KOPT-K1 (cell line): ENCODE data around the gene PLXNA4.

Experiments
- H3K27ac ChIP-seq: fragments of 200-600 bp; sonication (generic); 2 replicates; pipeline ENCODE4 v1.5.1; 2016; ENCODE audit warnings: antibody characterized with exemption, mild to moderate bottlenecking, low read depth, low read length; ENCODE audit not compliant: poor library complexity, severe bottlenecking
- H3K36me3 ChIP-seq: fragments of 200-600 bp; sonication (generic); 2 replicates; pipeline ENCODE4 v1.5.1; 2017; ENCODE audit warnings: antibody characterized with exemption, mild to moderate bottlenecking, low read length, moderate library complexity; ENCODE audit not compliant: insufficient read depth
- H3K9me3 ChIP-seq: fragments of 200-600 bp; sonication (generic); 2 replicates; pipeline ENCODE4 v1.5.1; 2017; ENCODE audit warnings: antibody characterized with exemption, low read length, mild to moderate bottlenecking; ENCODE audit not compliant: insufficient read depth, poor library complexity, severe bottlenecking

The PLXNA4 gene

GRCh38 chr7:132377703-132378584 is 198.3 kb downstream of the PLXNA4 start:
- H3K27ac ChIP-seq, result no peak overlapping the region
- no peaks in the 10 kb centered on the region for H3K9me3 ChIP-seq
- H3K36me3 ChIP-seq, result no peaks in the 10 kb centered on the region

DNA sequence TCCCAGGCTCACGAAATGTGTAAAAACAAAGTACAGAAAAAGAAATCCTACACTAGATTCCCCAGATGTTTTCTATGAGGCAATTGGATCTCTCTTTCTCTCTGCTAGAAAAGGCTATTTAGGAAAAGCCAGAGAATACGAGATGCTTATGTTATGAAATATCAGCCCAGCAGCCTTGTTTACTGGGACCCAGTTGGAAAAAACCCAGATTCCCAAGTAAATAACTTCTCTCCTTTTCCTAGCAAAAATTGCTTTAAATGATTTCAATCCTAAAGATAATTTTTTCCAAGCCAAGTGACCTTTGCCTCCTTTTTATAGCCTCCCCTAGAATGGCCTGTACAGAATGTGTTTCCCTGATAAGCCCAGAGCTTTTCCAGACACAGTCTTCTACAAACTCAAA is 199.3 kb downstream of the PLXNA4 start:
- Histone ChIP-seq H3K27ac (no peak overlapping the region), H3K36me3 (no peaks in the 10 kb centered on the region), H3K9me3 (no peaks in the 10 kb centered on the region)

GRCh38 chr7:132376361-132377013 is 199.8 kb downstream of the PLXNA4 start:
- no peak overlapping the region for H3K27ac ChIP-seq
- no peaks in the 10 kb centered on the region for H3K9me3 ChIP-seq
- no peaks in the 10 kb centered on the region for H3K36me3 ChIP-seq

DNA sequence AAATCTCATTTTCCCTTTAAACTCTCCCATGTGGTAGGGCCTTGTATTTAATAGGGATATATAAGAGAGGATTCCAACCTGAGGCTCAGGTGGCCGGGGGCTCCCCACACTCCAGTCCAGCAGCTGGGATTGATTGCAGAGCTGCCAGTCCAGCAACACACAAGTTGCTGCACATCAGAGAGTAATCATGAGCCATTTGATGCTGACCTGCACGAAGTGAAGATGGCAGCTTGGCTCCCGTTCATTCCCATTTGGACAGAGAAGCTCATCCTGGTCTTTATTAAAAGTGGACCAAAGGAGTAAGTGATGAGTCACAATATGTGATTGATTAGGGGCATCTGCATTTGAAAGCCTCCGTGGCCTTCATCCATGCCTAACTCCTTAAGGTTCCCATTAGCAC is 202.4 kb downstream of the PLXNA4 start:
- Histone ChIP-seq H3K9me3 (no peaks in the 10 kb centered on the region), H3K27ac (no peak overlapping the region), H3K36me3 (no peaks in the 10 kb centered on the region)

DNA sequence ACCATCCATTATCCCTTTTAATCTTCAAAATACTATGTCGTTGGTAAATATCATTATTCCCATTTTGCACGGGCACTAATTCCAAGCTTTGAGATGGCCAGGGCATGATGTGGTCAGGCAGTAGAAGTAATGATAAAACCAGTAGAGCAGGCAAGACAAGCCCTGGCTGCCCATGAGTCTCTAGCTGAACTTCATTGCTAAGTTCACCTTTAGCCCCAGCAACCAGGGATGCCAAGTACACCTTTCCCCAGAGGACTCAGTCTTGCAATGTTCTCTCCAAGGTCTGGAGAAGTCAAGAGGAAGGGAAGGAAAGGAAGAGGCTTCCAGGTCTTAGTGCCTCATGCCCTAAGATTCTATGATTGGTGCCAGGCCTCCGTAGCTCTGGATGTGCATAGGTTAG is 203.2 kb downstream of the PLXNA4 start:
- no peaks in the 10 kb centered on the region for H3K9me3 ChIP-seq
- H3K27ac ChIP-seq, result no peak overlapping the region
- no peaks in the 10 kb centered on the region for H3K36me3 ChIP-seq

GRCh38 chr7:132371948-132372347 is 204.3 kb downstream of the PLXNA4 start:
- no peak overlapping the region for H3K27ac ChIP-seq
- no peaks in the 10 kb centered on the region for H3K36me3 ChIP-seq
- no peaks in the 10 kb centered on the region for H3K9me3 ChIP-seq

DNA sequence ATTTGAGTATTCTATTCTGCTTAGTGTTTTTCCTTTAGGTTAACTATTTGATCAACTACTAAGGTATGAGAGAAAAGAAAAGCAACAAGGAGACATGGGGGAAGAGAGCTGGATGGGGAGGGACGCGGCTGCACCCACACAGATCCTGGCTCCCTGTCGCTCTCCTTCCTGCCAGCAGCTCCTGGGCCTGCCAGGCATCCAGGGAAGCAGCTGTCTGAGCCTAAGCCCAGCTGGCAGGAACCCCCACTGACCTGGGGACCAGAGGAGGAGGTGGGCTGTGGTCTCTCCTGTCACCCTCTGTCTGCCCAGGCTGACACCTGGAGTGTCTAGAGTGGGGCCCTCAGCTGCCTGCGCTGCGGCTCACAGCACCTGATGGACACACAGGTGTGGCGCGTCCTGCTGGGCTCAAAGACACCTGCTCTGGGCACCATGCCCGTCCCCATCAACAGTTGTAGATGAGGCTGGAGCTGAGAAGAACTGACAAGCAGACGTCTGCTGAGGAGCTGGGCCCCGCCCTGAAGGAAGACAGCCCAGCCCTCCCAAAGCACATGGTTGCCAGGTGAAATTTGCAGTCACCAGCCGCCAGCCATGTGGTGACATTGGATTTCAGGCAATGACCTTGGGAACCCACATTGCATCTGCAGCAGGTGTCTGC is 207.9 kb downstream of the PLXNA4 start:
- Histone ChIP-seq H3K27ac (no peak overlapping the region), H3K9me3 (no peaks in the 10 kb centered on the region), H3K36me3 (no peaks in the 10 kb centered on the region)

- Histone ChIP-seq H3K9me3 (no peaks in the 10 kb centered on the region), H3K27ac (no peak overlapping the region), H3K36me3 (no peaks in the 10 kb centered on the region)
These were observed 208.5 kb downstream of the PLXNA4 start for GRCh38 chr7:132367795-132368194.

DNA sequence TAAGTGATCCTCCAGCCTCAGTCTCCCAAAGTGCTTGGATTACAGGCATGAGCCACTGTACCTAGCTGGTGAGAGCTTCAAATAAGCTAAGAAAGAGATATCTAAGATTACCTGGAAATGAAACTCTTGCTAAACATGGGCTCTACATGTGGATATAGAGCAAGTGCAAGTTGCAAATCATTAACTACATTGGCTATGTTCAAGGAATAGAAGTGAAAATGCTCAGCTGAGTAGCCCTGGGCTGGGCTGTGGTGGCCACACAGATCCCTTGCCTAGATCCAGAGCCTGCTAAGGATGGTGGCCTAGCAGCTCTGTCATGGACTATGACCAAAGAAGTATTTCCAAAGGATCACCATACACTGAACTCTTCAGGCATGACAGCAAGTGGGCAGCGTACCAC is 209.3 kb downstream of the PLXNA4 start:
- H3K36me3 ChIP-seq, result no peaks in the 10 kb centered on the region
- H3K9me3 ChIP-seq, result no peaks in the 10 kb centered on the region
- H3K27ac ChIP-seq, result no peak overlapping the region

GRCh38 chr7:132364226-132364625 is 212.0 kb downstream of the PLXNA4 start:
- Histone ChIP-seq H3K9me3 (no peaks in the 10 kb centered on the region), H3K36me3 (no peaks in the 10 kb centered on the region), H3K27ac (no peak overlapping the region)

GRCh38 chr7:132362059-132362458 is 214.2 kb downstream of the PLXNA4 start:
- H3K9me3 ChIP-seq, result no peaks in the 10 kb centered on the region
- no peaks in the 10 kb centered on the region for H3K36me3 ChIP-seq
- H3K27ac ChIP-seq, result no peak overlapping the region

- no peaks in the 10 kb centered on the region for H3K36me3 ChIP-seq
- H3K27ac ChIP-seq, result no peak overlapping the region
- no peaks in the 10 kb centered on the region for H3K9me3 ChIP-seq
These were observed 215.1 kb downstream of the PLXNA4 start for GRCh38 chr7:132361146-132361545.

GRCh38 chr7:132359743-132360142 is 216.5 kb downstream of the PLXNA4 start:
- Histone ChIP-seq H3K27ac (no peak overlapping the region), H3K36me3 (no peaks in the 10 kb centered on the region), H3K9me3 (no peaks in the 10 kb centered on the region)

DNA sequence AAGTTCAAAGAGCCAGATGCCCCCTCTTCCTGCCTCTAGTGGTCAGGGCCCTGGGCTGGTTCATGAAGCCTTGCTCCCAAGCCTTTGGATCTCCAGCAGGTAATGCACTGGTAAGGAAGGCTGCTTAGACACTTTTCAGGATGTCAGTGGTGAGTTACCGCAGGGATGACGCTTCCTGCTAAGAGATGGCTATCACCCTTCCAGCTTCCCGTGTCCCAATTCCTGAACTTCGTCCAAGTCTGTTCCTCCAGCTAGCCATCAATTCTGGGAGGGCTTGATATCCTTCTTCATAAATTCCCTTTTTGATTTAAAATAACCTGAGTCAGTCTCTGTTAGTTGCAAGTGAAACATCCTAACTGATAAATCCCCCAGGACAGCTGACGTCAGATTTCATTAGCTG is 221.2 kb downstream of the PLXNA4 start:
- H3K36me3 ChIP-seq, result no peaks in the 10 kb centered on the region
- no peaks in the 10 kb centered on the region for H3K9me3 ChIP-seq
- H3K27ac ChIP-seq, result no peak overlapping the region

DNA sequence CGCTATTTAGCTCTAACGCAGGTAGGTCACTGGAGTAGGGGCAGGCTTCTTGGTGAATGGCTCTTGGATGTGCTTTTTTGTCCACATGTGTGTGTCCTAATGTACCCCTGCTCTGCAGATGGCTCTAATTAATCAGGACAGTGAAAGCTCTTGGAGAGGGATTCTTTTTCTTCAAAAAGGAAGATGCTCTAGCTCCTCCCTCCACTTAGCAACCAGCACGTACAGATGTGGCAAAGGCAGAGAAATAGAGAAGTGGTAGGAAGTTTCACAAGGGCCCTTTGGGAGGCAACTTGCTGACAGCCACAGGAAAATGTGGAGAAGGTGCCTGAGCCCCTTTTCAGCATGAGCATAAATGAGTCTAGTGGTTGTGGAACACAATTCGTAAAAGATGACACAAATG is 221.7 kb downstream of the PLXNA4 start:
- no peaks in the 10 kb centered on the region for H3K36me3 ChIP-seq
- no peaks in the 10 kb centered on the region for H3K9me3 ChIP-seq
- no peak overlapping the region for H3K27ac ChIP-seq
